HCT116 (cell line): ENCODE measurements around the gene RNPS1. TPM values are rescaled to one million over a fixed set of nuclear protein-coding genes. Genes with fewer than 3 reads are reported as not detected.
A peak's percentile ranks its signal among the peaks of the same experiment; 100 is the strongest.

Experiments
- ATAC-seq: fragments of 200-7000 bp; cut with Tn5 transposase; 2 replicates; pipeline ENCODE4 v1.9.1; 2020; ENCODE audit warnings: mild to moderate bottlenecking, moderate library complexity
- BruUV-seq: library from RNA; stranded (reverse); fragments of 400-500 nt; replicated peaks from 2 replicates; lab custom pipeline; 2021; lab: Mats Ljungman, UMichigan
- CTCF ChIA-PET: fragments of 300-600 bp; sonication (Branson Sonifier 250); formaldehyde crosslinking; loops from one replicate; lab custom pipeline; 2021; ENCODE audit warnings: antibody characterized with exemption; lab: Charles Lee
- POLR2A ChIA-PET: fragments of 300-600, 350-600 bp; sonication (Branson Sonifier 250); formaldehyde crosslinking; loops from one replicate; lab custom pipeline; 2021; ENCODE audit warnings: antibody characterized with exemption; lab: Charles Lee
- RAD21 ChIA-PET, 2 experiments: fragments of 300-600 bp; sonication (Branson Sonifier 250); formaldehyde crosslinking; loops; one replicate each; lab custom pipeline; 2023; ENCODE audit warnings: low total read pairs in 2 of 2; ENCODE audit not compliant: uncharacterized antibody in 2 of 2, unreplicated experiment in 2 of 2, low non-redundant PET in 1 of 2; lab: Charles Lee
- DNase-seq: peaks from one replicate; pipeline ENCODE4 v3.0.0-alpha.2; 2010; ENCODE audit warnings: low read depth, low spot score
- H2AFZ ChIP-seq: fragments of 200-600 bp; shearing (Covaris generic), sonication (generic); 2 replicates; pipeline ENCODE4 v1.6.1; 2017; ENCODE audit warnings: low read depth, mixed run types, mixed read lengths, antibody characterized with exemption, low read length; ENCODE audit not compliant: poor library complexity, severe bottlenecking
- H3K27ac ChIP-seq: 2 replicates; pipeline ENCODE4 v1.5.1; 2012; ENCODE audit warnings: low read depth, low read length
- H3K27me3 ChIP-seq: fragments of 200-600 bp; sonication (generic); 2 replicates; pipeline ENCODE4 v1.6.1; 2016; ENCODE audit warnings: mixed run types, low read length, mixed read lengths; ENCODE audit not compliant: insufficient read depth
- H3K36me3 ChIP-seq, 2 experiments: fragments of 200-500 bp in 1 of 2; fragments of 200-600 bp in 1 of 2; sonication (Bioruptor generic) in 1 of 2; sonication (generic) in 1 of 2; 2 replicates each; pipeline versions ENCODE4 v1.5.1 to v1.6.1; 2014 to 2016; ENCODE audit warnings: low read length in 2 of 2, inconsistent platforms in 1 of 2, mixed read lengths in 1 of 2, mixed run types in 1 of 2; ENCODE audit not compliant: insufficient read depth in 2 of 2, control insufficient read depth in 1 of 2
- H3K4me1 ChIP-seq, 2 experiments: fragments of 200-600 bp in 1 of 2; sonication (generic) in 1 of 2; 2 replicates each; pipeline versions ENCODE4 v1.5.1 to v1.6.1; 2012 to 2017; ENCODE audit warnings: low read length in 2 of 2, inconsistent platforms in 1 of 2, mild to moderate bottlenecking in 1 of 2, mixed read lengths in 1 of 2, mixed run types in 1 of 2, moderate library complexity in 1 of 2; ENCODE audit not compliant: insufficient read depth in 2 of 2, control insufficient read depth in 1 of 2
- H3K4me2 ChIP-seq: fragments of 200-600 bp; sonication (generic); 2 replicates; pipeline ENCODE4 v1.6.1; 2017; ENCODE audit warnings: mixed run types, low read length, mixed read lengths
- H3K4me3 ChIP-seq, 2 experiments: fragments of 200-600 bp in 1 of 2; sonication (generic) in 1 of 2; replicated peaks in 1 of 2; 2 replicates each; pipeline ENCODE4 v1.5.1; 2011 to 2016; ENCODE audit warnings: low read length in 2 of 2, control low read depth in 1 of 2, low read depth in 1 of 2, mild to moderate bottlenecking in 1 of 2, mixed read lengths in 1 of 2, mixed run types in 1 of 2
- H3K79me2 ChIP-seq: fragments of 200-600 bp; sonication (generic); 2 replicates; pipeline ENCODE4 v1.6.1; 2017; ENCODE audit warnings: mild to moderate bottlenecking, mixed run types, low read length, moderate library complexity, mixed read lengths; ENCODE audit not compliant: insufficient read depth
- H3K9ac ChIP-seq: fragments of 200-600 bp; sonication (generic); 2 replicates; pipeline ENCODE4 v1.6.1; 2016; ENCODE audit warnings: low read length, mixed read lengths
- H3K9me2 ChIP-seq: fragments of 200-600 bp; sonication (generic), shearing (Covaris generic); 2 replicates; pipeline ENCODE4 v1.6.1; 2017; ENCODE audit warnings: mixed run types, mild to moderate bottlenecking, moderate library complexity; ENCODE audit not compliant: insufficient read depth
- H3K9me3 ChIP-seq, 2 experiments: fragments of 200-500 bp in 1 of 2; fragments of 200-600 bp in 1 of 2; sonication (Bioruptor generic) in 1 of 2; sonication (generic) in 1 of 2; 2 replicates each; pipeline ENCODE4 v1.6.1; 2014 to 2017; ENCODE audit warnings: low read length in 2 of 2, mixed read lengths in 2 of 2, inconsistent platforms in 1 of 2, low read depth in 1 of 2, mild to moderate bottlenecking in 1 of 2, mixed run types in 1 of 2, moderate library complexity in 1 of 2; ENCODE audit not compliant: control insufficient read depth in 1 of 2, insufficient read depth in 1 of 2
- H4K20me1 ChIP-seq: fragments of 200-600 bp; sonication (generic), shearing (Covaris generic); 2 replicates; pipeline ENCODE4 v1.6.1; 2017; ENCODE audit warnings: mixed run types, mild to moderate bottlenecking, moderate library complexity; ENCODE audit not compliant: insufficient read depth
- CTCF ChIP-seq, 3 experiments: fragments of 200-600 bp in 1 of 3; sonication (generic) in 1 of 3; IDR thresholded peaks in 2 of 3; conservative IDR thresholded peaks in 1 of 3; 2 replicates each; pipeline ENCODE4 v1.5.1; 2012 to 2017; ENCODE audit warnings: low read depth in 2 of 3, low read length in 2 of 3, antibody characterized with exemption in 1 of 3, borderline replicate concordance in 1 of 3, control low read depth in 1 of 3, mild to moderate bottlenecking in 1 of 3, mixed read lengths in 1 of 3, mixed run types in 1 of 3, moderate library complexity in 1 of 3; ENCODE audit not compliant: insufficient read depth in 1 of 3
- EZH2 ChIP-seq: fragments of 200-600 bp; sonication (generic); IDR thresholded peaks from 2 replicates; pipeline ENCODE4 v1.6.1; 2017; ENCODE audit warnings: antibody characterized with exemption, mixed run types
- FOSL1 ChIP-seq: IDR thresholded peaks from 2 replicates; pipeline ENCODE4 v1.6.1; 2012; ENCODE audit warnings: low read depth
- MAX ChIP-seq: IDR thresholded peaks from 2 replicates; pipeline ENCODE4 v1.6.1; 2012
- POLR2A ChIP-seq: IDR thresholded peaks from 2 replicates; pipeline ENCODE4 v1.7.0; 2011; ENCODE audit warnings: borderline replicate concordance; ENCODE audit not compliant: insufficient read depth, insufficient read length; ENCODE audit errors: extremely low read depth
- RAD21 ChIP-seq: IDR thresholded peaks from 2 replicates; pipeline ENCODE4 v1.6.1; 2012; ENCODE audit warnings: low read depth, mild to moderate bottlenecking
- SIN3A ChIP-seq: IDR thresholded peaks from 2 replicates; pipeline ENCODE4 v1.6.1; 2012; ENCODE audit warnings: low read depth
- TCF7L2 ChIP-seq: IDR thresholded peaks from 2 replicates; pipeline ENCODE4 v1.7.0; 2011; ENCODE audit warnings: borderline replicate concordance, inconsistent platforms; ENCODE audit not compliant: insufficient read depth, insufficient read length; ENCODE audit errors: extremely low read depth
- YY1 ChIP-seq: IDR thresholded peaks from 2 replicates; pipeline ENCODE4 v1.6.1; 2011; ENCODE audit warnings: low read length, low read depth, moderate library complexity, mild to moderate bottlenecking; ENCODE audit not compliant: insufficient replicate concordance; ENCODE audit errors: extremely low read depth
- intact Hi-C: fragments of 100-400 bp; cut with micrococcal nuclease; formaldehyde crosslinking; loops from 2 replicates; pipeline ENCODE4 v1.10.0; 2022
- total RNA-seq: library from RNA; stranded (reverse); gene quantifications from one replicate; pipeline ENCODE4 v1.2.1, GENCODE V29; 2021; ENCODE audit not compliant: unreplicated experiment

RNPS1 gene
- total RNA-seq, 1 experiment from 2014 or later = 257 TPM

- intact Hi-C loops = no loop called here
- Histone ChIP-seq H3K9me2 (no peaks in the 10 kb centered on the region), H4K20me1 (peaks cover 9% of the 10 kb centered on the region; the same call in 1 of the 2 replicates), H3K9me3 (no peaks in the 10 kb centered on the region), H3K27ac (peak overlapping the region; percentile 98), H2AFZ (no peak overlapping the region), H3K4me1 (peaks cover 23 to 37% of the 10 kb centered on the region in 2 experiments), H3K9ac (peak overlapping the region; percentile 92), H3K4me3 (peak overlapping the region; percentile 62 to 84), H3K36me3 (peaks cover 2 to 22% of the 10 kb centered on the region in 2 experiments; a peak in 2 of 4 replicates)
- no peak for DNase-seq
- ChIA-PET RAD21 (no interaction called here), CTCF (no interaction called here)
- BruUV-seq = TSS peak; percentile 82
- TF ChIP-seq EZH2 (no peak), POLR2A (peak; percentile 34), YY1 (no peak)
- TF ChIP-seq, all 23 proteins: peak for 1
- H3K27me3 ChIP-seq = no peaks in the 10 kb centered on the region
- peak overlapping the region; percentile 99 for H3K4me2 ChIP-seq
- POLR2A ChIA-PET = no interaction called here
- ATAC-seq = no peak
- peaks cover 37% of the 10 kb centered on the region for H3K79me2 ChIP-seq
Measured at GRCh38 chr16:2212362-2213324, 55.3 kb downstream of the RNPS1 start.

DNA sequence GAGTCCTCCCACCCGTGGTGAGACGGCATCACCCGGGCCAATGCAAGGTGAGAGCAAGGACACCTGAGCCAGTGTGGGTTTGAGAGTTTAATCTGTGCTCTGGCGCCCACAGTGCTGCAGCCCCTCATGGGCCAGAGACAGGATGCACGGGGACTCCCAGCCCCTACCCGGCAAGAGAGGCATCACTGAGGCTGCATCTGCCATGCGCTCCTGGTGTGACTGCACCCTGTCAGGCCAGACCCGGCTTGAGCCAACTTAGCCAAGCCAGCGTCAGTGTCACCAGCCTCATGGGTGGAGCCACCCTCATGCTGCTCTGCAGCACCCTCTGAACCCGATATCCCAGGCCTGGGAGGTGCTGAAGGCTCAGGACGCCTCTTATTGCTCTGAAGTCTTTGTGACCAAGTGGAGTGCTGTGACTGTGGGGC is 56.0 kb downstream of the RNPS1 start:
- BruUV-seq = no TSS peak
- no peaks in the 10 kb centered on the region for H3K27me3 ChIP-seq
- TF ChIP-seq SIN3A (no peak), TCF7L2 (no peak), RAD21 (no peak), MAX (no peak), CTCF (IDR thresholded peaks at IDR 0.05 in 2 of 3, conservative IDR thresholded peaks at IDR 0.05 in 1 of 3; ENCODE audit: borderline replicate concordance in 1 of 3, insufficient read depth in 1 of 3, low read depth in 2 of 3, low read length in 2 of 3) (no peak), POLR2A (no peak), FOSL1 (no peak)
- DNase-seq = no peak
- ChIA-PET CTCF (no interaction called here), POLR2A (no interaction called here), RAD21 (no interaction called here)
- H3K79me2 ChIP-seq = peaks cover 39% of the 10 kb centered on the region
- ATAC-seq = no peak
- H3K4me3 ChIP-seq = no peak overlapping the region
- intact Hi-C loops = no loop called here
- peaks cover 9% of the 10 kb centered on the region; the same call in 1 of the 2 replicates for H4K20me1 ChIP-seq
- peak overlapping the region; percentile 98 for H3K27ac ChIP-seq
- H2AFZ ChIP-seq = no peak overlapping the region
- peaks cover 23 to 38% of the 10 kb centered on the region in 2 experiments for H3K4me1 ChIP-seq
- peak overlapping the region; percentile 92 for H3K9ac ChIP-seq
- H3K9me3 ChIP-seq = no peaks in the 10 kb centered on the region
- peak overlapping the region; percentile 99 for H3K4me2 ChIP-seq
- H3K9me2 ChIP-seq = no peaks in the 10 kb centered on the region
- peaks cover 4 to 29% of the 10 kb centered on the region in 2 experiments; a peak in 3 of 4 replicates for H3K36me3 ChIP-seq
